Stomach (tissue), 4 donors: ENCODE results near the gene CCNJ.

ENCODE experiments used
- CTCF ChIP-seq, 7 experiments: fragments of 450-650 bp in 4 of 7; fragments of 200-600 bp in 3 of 7; sonication (generic) in 3 of 7; IDR thresholded peaks; one replicate each; pipeline ENCODE4 v1.5.1; 2016 to 2019; ENCODE audit warnings: antibody characterized with exemption in 7 of 7, control low read depth in 2 of 7, mild to moderate bottlenecking in 1 of 7
- POLR2A ChIP-seq, 4 donors: fragments of 450-650 bp; IDR thresholded peaks; one replicate each; pipeline ENCODE4 v1.6.1; 2016; ENCODE audit warnings: antibody characterized with exemption in 4 of 4, control low read depth in 2 of 4, mild to moderate bottlenecking in 1 of 4, moderate library complexity in 1 of 4

- no peak for TF ChIP-seq CTCF (IDR thresholded peaks at IDR 0.05)
- no peak for TF ChIP-seq POLR2A (IDR thresholded peaks at IDR 0.05)
Measured at GRCh38 chr10:96092999-96093767, 49.8 kb downstream of the CCNJ start.
